Measurements from ENCODE around the gene PPP1R15B.

PPP1R15B gene

DNA sequence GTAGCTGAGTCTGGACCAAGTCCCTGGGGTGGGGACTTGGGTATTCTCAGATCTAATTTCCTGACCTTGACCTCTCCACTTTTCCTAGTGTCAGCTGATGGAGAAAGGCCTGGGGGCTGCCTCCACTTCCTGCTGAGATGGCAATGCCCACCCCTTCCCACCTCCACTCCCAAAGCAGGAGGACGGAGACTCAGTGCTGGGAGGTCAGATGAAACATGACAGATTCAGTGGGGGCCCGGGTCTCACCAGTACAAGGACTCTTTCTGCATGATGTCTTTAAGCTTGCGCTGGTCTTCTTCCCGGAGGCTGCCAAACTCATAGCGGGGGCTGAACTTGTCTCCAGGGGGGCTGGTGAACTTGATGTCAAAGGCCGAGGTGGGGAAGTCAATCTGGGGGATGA lies 35.6 kb upstream of the PPP1R15B start:
- Histone ChIP-seq H2AK5ac (ENCODE audit: low read length) (no peak overlapping the region), H4K5ac (ENCODE audit: low read length) (no peak overlapping the region), H3K4me1 (ENCODE audit: control insufficient read depth, low read depth, low read length) (peaks cover 13% of the 10 kb centered on the region), H3K79me2 (ENCODE audit: control insufficient read depth, insufficient read depth, low read length) (no peaks in the 10 kb centered on the region), H3K36me3 (ENCODE audit: control insufficient read depth, insufficient read depth, low read length) (peaks cover 3% of the 10 kb centered on the region), H3K4me2 (ENCODE audit: low read length) (no peak overlapping the region), H3K18ac (ENCODE audit: low read length) (no peak overlapping the region), H2BK5ac (ENCODE audit: low read length) (no peak overlapping the region), H3K4ac (ENCODE audit: low read depth, low read length) (no peak overlapping the region), H3K27me3 (ENCODE audit: insufficient read depth, low read length, poor library complexity) (no peaks in the 10 kb centered on the region), H2BK15ac (replicated peaks; ENCODE audit: low read depth) (no peak overlapping the region), H3K4me3 (ENCODE audit: low read length) (no peak overlapping the region), H2BK120ac (ENCODE audit: low read depth, low read length) (no peak overlapping the region), H3K9ac (ENCODE audit: low read length) (no peak overlapping the region), H3K56ac (ENCODE audit: low read length) (no peak overlapping the region), H4K8ac (ENCODE audit: low read depth, low read length) (no peak overlapping the region), H3K23ac (ENCODE audit: low read length) (no peak overlapping the region), H3K79me1 (ENCODE audit: low read length) (no peaks in the 10 kb centered on the region), H3K27ac (ENCODE audit: low read depth, low read length) (no peak overlapping the region)
- no peak for DNase-seq
- WGBS (ENCODE audit: extremely low coverage, insufficient coverage, low lambda C conversion rate) = no CpG with 5 or more reads among the region's 6 CpGs

DNA sequence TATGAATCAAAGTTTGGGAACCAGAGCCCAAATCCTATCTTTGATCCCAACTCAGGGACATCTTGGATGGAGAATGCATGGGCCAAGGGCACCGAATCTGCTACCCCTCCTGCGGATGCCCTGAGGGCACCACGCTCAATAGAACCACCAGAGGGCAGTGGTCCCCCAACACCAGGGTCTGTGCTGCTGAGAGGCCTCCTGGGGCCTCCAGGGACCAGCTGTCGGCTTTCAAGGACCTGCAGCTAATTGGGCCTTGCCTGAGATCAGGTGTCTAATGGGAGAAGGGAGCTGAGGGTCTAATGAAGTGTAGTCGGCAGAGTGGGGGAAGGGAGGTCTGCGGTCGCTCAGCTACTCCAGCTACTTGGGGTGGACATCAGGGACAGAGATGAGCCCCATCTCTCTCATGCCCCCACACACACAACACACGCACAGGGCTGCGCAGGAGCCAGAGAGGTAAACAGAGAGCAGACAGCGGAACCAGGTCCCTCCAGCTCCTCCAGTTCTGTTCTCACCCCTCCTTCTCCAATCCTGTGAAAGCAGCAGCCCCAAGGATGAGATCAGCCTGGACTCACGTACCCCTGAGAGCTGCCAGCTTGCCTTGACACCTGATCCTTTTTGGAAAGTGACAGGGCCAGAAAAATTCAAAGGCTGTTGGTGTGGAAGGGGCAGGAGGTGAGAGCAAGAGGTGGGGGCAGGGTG lies 34.9 kb upstream of the PPP1R15B start:
- Histone ChIP-seq H3K18ac (ENCODE audit: low read length) (no peak overlapping the region), H3K56ac (ENCODE audit: low read length) (no peak overlapping the region), H2AK5ac (ENCODE audit: low read length) (no peak overlapping the region), H3K4ac (ENCODE audit: low read depth, low read length) (no peak overlapping the region), H3K27me3 (ENCODE audit: insufficient read depth, low read length, poor library complexity) (no peaks in the 10 kb centered on the region), H2BK5ac (ENCODE audit: low read length) (no peak overlapping the region), H3K79me1 (ENCODE audit: low read length) (no peaks in the 10 kb centered on the region), H3K4me2 (ENCODE audit: low read length) (no peak overlapping the region), H3K23ac (ENCODE audit: low read length) (no peak overlapping the region), H3K36me3 (ENCODE audit: control insufficient read depth, insufficient read depth, low read length) (peaks cover 3% of the 10 kb centered on the region), H4K8ac (ENCODE audit: low read depth, low read length) (no peak overlapping the region), H3K9ac (ENCODE audit: low read length) (no peak overlapping the region), H4K5ac (ENCODE audit: low read length) (no peak overlapping the region), H2BK15ac (replicated peaks; ENCODE audit: low read depth) (no peak overlapping the region), H3K79me2 (ENCODE audit: control insufficient read depth, insufficient read depth, low read length) (no peaks in the 10 kb centered on the region), H3K4me3 (ENCODE audit: low read length) (no peak overlapping the region), H2BK120ac (ENCODE audit: low read depth, low read length) (no peak overlapping the region), H3K4me1 (ENCODE audit: control insufficient read depth, low read depth, low read length) (peaks cover 13% of the 10 kb centered on the region), H3K27ac (ENCODE audit: low read depth, low read length) (no peak overlapping the region)
- DNase-seq = peak; percentile 90
- WGBS (ENCODE audit: extremely low coverage, insufficient coverage, low lambda C conversion rate) = no CpG with 5 or more reads among the region's 11 CpGs

DNA sequence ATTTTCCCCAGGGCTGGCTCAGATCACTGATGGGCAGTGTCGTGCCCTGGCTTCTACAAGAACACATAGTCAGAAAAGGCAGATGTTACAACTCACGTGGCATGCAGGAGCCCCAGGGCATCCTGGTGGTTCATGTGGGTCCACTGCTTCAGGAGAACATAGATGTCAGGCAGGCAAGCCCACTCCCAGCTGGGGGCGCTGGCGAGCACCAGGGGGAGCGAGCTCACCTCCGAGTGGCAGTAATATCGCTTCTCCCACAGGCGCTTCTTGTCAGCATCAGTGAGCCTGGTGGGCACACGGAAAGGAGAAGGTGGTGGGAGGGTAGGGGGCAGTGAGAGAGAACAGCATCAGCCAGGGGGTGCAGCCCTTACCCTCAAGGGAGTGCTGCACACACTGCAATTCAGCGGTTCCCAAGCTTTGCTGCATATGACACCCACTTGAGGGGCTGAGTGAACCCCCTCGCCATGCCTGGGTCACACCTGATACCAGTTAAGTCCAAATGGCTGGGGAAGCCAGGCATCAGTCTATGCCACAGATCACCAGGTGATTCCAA lies 34.3 kb upstream of the PPP1R15B start:
- Histone ChIP-seq H3K36me3 (ENCODE audit: control insufficient read depth, insufficient read depth, low read length) (peaks cover 3% of the 10 kb centered on the region), H2AK5ac (ENCODE audit: low read length) (no peak overlapping the region), H3K79me2 (ENCODE audit: control insufficient read depth, insufficient read depth, low read length) (no peaks in the 10 kb centered on the region)

GRCh38 chr1:204443871-204444581 lies 32.4 kb upstream of the PPP1R15B start:
- DNase-seq = no peak
- Histone ChIP-seq H2BK5ac (ENCODE audit: low read length) (no peak overlapping the region), H2BK120ac (ENCODE audit: low read depth, low read length) (no peak overlapping the region), H3K56ac (ENCODE audit: low read length) (no peak overlapping the region), H2AK5ac (ENCODE audit: low read length) (no peak overlapping the region), H3K9ac (ENCODE audit: low read length) (no peak overlapping the region), H3K23ac (ENCODE audit: low read length) (no peak overlapping the region), H3K4me3 (ENCODE audit: low read length) (no peak overlapping the region), H3K79me1 (ENCODE audit: low read length) (no peaks in the 10 kb centered on the region), H2BK15ac (replicated peaks; ENCODE audit: low read depth) (no peak overlapping the region), H3K4me1 (ENCODE audit: control insufficient read depth, low read depth, low read length) (no peaks in the 10 kb centered on the region), H4K5ac (ENCODE audit: low read length) (no peak overlapping the region), H3K36me3 (ENCODE audit: control insufficient read depth, insufficient read depth, low read length) (peaks cover 3% of the 10 kb centered on the region), H4K8ac (ENCODE audit: low read depth, low read length) (no peak overlapping the region), H3K4ac (ENCODE audit: low read depth, low read length) (no peak overlapping the region), H3K18ac (ENCODE audit: low read length) (no peak overlapping the region), H3K4me2 (ENCODE audit: low read length) (no peak overlapping the region), H3K27me3 (ENCODE audit: insufficient read depth, low read length, poor library complexity) (no peaks in the 10 kb centered on the region), H3K27ac (ENCODE audit: low read depth, low read length) (no peak overlapping the region), H3K79me2 (ENCODE audit: control insufficient read depth, insufficient read depth, low read length) (no peaks in the 10 kb centered on the region)
- WGBS (ENCODE audit: extremely low coverage, insufficient coverage, low lambda C conversion rate) = no CpG with 5 or more reads among the region's 11 CpGs

More for the DNA sequence above, 34.3 kb upstream of the PPP1R15B start:
- Histone ChIP-seq H2BK15ac (replicated peaks; ENCODE audit: low read depth) (no peak overlapping the region), H3K4me2 (ENCODE audit: low read length) (no peak overlapping the region), H4K5ac (ENCODE audit: low read length) (no peak overlapping the region), H3K56ac (ENCODE audit: low read length) (no peak overlapping the region), H3K27ac (ENCODE audit: low read depth, low read length) (no peak overlapping the region), H2BK120ac (ENCODE audit: low read depth, low read length) (no peak overlapping the region), H2BK5ac (ENCODE audit: low read length) (no peak overlapping the region), H3K4me3 (ENCODE audit: low read length) (no peak overlapping the region), H3K79me1 (ENCODE audit: low read length) (no peaks in the 10 kb centered on the region), H3K4ac (ENCODE audit: low read depth, low read length) (no peak overlapping the region), H3K23ac (ENCODE audit: low read length) (no peak overlapping the region), H3K18ac (ENCODE audit: low read length) (no peak overlapping the region), H3K27me3 (ENCODE audit: insufficient read depth, low read length, poor library complexity) (no peaks in the 10 kb centered on the region), H4K8ac (ENCODE audit: low read depth, low read length) (no peak overlapping the region), H3K4me1 (ENCODE audit: control insufficient read depth, low read depth, low read length) (peaks cover 12% of the 10 kb centered on the region), H3K9ac (ENCODE audit: low read length) (no peak overlapping the region)
- WGBS (ENCODE audit: extremely low coverage, insufficient coverage, low lambda C conversion rate) = no CpG with 5 or more reads among the region's 11 CpGs
- peak; percentile 84 for DNase-seq

DNA sequence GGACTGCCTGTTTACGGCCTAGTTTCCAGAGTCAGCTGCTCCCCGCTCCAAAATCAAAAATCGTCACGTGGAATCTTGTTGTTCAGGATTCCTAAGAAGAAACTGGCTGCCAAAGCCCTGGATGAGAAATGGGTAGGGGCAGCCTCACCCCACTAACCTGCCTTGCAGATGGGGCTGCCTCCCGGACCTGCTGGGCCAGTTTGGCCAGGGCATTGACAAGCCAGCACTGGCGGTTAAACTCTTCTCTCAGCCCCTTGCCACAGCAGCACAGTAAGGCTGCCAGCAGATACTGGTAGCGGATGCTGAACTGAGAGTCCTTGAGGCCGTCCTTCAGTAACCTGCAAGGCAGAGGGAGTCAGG lies 31.6 kb upstream of the PPP1R15B start:
- Histone ChIP-seq H2BK5ac (ENCODE audit: low read length) (no peak overlapping the region), H3K79me1 (ENCODE audit: low read length) (no peaks in the 10 kb centered on the region), H3K18ac (ENCODE audit: low read length) (no peak overlapping the region), H3K4ac (ENCODE audit: low read depth, low read length) (no peak overlapping the region), H3K9ac (ENCODE audit: low read length) (no peak overlapping the region), H3K27ac (ENCODE audit: low read depth, low read length) (no peak overlapping the region), H3K36me3 (ENCODE audit: control insufficient read depth, insufficient read depth, low read length) (peaks cover 3% of the 10 kb centered on the region), H2BK15ac (replicated peaks; ENCODE audit: low read depth) (no peak overlapping the region), H3K79me2 (ENCODE audit: control insufficient read depth, insufficient read depth, low read length) (no peaks in the 10 kb centered on the region), H3K27me3 (ENCODE audit: insufficient read depth, low read length, poor library complexity) (no peaks in the 10 kb centered on the region), H3K23ac (ENCODE audit: low read length) (no peak overlapping the region), H3K4me3 (ENCODE audit: low read length) (no peak overlapping the region), H3K4me2 (ENCODE audit: low read length) (no peak overlapping the region), H2AK5ac (ENCODE audit: low read length) (no peak overlapping the region), H4K5ac (ENCODE audit: low read length) (no peak overlapping the region), H4K8ac (ENCODE audit: low read depth, low read length) (no peak overlapping the region), H3K56ac (ENCODE audit: low read length) (no peak overlapping the region), H2BK120ac (ENCODE audit: low read depth, low read length) (no peak overlapping the region), H3K4me1 (ENCODE audit: control insufficient read depth, low read depth, low read length) (no peaks in the 10 kb centered on the region)
- DNase-seq = no peak
- no CpG with 5 or more reads among the region's 8 CpGs for WGBS (ENCODE audit: extremely low coverage, insufficient coverage, low lambda C conversion rate)
